ENCODE data around the gene EXD3.
"Not testable (repeated sequence)": the region's sequence is repeated elsewhere in the genome, so short reads cannot be mapped to it uniquely, and the experiment has no call there.

Gene EXD3

DNA sequence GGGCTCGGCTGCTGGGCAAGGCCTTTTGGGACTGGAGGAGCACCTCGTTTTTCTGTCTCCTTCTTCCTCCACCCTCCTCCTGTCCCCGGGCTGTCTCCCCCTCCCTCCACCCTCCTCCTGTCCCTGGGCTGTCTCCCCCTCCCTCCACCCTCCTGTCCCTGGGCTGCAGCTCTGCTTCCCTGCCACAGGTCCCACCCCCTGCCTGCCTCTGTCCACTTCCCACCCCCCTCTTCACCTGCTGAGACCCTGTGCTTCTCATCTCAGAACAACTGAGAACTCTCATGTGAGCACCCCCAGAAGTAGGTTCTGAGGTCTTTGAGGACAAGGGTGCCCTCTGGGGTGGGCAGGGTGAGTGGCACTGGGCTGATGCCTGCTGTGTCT is 151.3 kb downstream of the EXD3 start:
- DNase-seq (ENCODE audit: low spot score), result no peak

DNA sequence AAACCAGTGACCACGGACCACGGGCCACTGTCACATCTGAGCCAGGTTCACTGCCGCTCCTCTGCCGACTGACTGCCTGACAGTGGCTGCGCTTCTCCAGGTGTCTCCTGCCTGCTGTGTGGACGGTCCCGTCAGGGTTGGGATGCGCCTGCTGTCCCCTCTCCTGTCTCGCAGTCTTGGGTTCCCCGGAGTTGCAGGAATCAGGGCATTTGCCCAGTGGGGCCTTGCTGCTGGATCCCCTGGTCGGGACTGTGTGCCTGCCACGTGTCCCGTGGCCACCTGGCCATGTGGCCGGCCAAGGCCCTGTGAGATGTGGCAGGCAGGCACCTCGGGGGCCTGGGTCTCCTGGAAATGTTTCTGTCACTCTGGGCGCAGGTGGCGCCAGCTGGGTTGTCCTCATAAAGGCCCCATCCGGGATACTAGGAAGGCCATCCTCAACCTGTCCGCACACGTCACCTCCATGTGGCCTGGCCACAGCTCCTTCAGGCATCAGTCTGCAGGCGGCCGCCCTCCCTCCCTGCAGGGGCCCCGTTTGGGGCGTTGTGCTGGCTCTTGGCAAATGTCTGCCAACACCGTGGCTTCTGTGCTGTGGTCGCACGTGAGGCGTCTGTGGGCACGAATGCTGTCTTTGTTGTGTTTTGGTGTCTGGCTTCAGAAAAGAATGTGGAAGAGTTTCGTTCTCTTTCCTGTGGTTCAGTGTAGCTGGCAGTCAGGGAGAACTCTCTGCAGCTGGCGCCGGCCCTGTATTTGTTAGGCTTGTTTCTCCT is 151.8 kb downstream of the EXD3 start:
- no peak for DNase-seq (ENCODE audit: low spot score)

GRCh38 chr9:137269231-137269772 is 153.7 kb downstream of the EXD3 start:
- DNase-seq (ENCODE audit: low spot score), result no peak

- DNase-seq (ENCODE audit: low spot score), result no peak
These were observed 154.3 kb downstream of the EXD3 start for GRCh38 chr9:137268538-137269201.

GRCh38 chr9:137267933-137268355 is 155.0 kb downstream of the EXD3 start:
- no peak for DNase-seq (ENCODE audit: low spot score)

DNA sequence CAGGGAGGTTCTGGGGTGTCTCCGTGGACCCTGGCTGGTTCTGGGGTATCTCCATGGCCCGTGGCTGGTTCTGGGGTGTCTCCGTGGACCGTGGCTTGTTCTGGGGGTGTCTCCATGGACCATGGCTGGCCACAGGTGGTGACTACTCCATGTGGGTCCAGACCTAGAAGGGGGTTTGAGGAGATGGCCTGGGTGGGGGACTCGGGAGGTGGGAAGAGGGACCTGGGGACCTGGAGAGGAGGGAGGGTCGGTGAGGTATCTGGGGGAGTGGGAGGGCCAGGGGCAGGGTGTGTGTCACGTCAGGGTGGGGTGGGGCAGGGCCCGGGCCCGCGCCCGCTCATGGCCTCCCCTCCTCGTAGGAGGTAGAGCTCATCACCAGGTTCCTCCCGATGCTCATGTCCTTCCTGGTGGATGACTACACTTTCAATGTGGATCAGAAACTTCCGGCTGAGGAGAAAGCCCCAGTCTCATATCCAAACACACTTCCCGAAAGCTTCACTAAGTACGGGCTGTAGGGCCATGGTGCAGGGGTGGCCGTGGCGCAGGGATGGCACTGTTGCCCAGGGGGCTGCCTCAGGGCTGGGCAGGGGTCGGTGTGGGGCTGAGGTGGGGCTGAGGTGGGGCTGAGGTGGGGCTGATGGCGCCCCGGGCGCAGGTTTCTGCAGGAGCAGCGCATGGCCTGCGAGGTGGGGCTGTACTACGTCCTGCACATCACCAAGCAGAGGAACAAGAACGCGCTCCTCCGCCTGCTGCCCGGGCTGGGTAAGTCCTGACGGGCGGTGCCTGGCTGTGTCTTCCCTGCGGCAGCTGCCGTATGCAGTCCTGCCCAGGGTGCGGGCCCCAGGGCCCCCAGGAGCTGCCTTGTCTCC is 156.1 kb downstream of the EXD3 start:
- DNase-seq (ENCODE audit: low spot score), result no peak

DNA sequence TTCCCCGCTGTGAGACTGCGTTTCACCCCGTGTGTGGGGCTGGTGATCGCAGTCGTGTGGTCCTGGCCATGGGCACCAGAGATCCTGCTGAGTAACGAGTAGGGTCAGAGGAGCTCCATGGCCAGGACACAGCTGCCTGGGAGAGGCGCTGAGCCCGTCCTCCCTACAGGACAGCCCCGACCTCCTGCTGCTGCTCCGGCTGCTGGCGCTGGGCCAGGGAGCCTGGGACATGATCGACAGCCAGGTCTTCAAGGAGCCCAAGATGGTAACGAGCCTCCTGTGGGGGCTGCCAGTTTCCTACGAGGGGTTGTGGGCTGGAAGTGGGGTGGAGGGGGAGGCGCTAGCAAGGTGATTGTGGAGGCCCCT is 156.8 kb downstream of the EXD3 start:
- DNase-seq (ENCODE audit: low spot score), result no peak

DNA sequence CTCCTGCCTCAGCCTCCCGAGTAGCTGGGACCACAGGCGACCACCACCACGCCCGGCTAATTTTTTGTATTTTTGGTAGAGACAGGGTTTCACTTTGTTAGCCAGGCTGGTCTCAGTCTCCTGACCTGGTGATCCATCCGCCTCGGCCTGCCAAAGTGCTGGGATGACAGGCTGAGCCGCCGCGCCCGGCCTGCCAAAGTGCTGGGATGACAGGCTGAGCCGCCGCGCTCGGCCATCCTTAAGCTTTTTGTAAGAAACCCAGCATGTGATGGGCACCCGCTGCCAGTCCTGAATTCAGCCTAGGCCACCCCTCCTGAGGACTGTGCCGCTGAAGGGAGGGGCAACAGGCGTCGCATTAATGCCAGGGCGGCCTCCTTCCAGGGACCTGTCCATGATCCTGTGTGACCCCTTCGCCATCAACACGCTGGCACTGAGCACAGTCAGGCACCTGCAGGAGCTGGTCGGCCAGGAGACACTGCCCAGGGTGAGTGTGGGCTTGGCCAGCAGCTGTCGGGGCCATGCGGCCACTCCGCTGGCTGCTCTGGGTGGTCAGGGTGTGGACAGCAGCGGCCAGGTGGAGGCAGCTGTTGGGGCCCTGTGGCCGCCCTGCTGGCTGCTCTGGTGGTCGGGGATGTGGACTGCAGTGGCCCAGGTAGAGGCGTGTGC is 157.3 kb downstream of the EXD3 start:
- no peak for DNase-seq (ENCODE audit: low spot score)

DNA sequence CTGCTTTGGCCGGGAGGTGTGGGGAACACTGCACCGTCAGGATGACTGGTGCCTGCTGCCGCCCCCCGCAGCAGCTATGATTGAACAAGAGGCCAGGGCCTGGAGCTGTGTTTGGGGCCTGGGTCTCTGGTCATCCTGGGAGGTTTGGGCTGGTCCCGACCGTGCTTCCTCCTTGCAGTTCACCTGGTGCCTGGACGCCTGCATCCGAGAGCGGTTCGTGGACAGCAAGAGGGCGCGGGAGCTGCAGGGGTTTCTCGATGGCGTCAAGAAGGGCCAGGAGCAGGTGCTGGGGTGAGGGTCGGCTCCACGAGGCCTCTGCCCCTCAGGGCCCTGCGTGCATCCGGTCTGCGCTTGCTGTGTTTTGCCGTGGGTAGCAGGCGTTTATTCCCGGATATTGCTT is 158.9 kb downstream of the EXD3 start:
- no peak for DNase-seq (ENCODE audit: low spot score)

DNA sequence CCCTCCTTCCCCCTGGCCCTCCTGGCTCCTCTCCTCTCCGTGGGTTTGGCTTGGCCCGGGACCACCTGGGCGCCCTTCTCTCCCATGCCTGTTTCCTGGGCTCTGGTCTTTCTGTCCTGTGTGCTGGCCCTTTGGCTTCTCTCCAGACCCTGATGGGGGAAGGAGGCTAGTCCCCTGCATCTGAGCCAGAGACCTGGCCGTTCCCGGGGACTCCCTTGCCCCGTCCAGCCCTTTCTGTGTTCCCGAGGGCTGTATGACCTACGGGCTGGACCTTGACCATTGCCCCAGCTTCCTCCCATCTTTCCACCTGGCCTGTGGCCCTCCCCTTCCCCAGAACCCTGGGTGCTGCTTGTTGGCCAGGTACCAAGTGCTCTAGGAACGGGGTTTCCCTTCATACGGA is 159.5 kb downstream of the EXD3 start:
- DNase-seq (ENCODE audit: low spot score), result no peak

DNA sequence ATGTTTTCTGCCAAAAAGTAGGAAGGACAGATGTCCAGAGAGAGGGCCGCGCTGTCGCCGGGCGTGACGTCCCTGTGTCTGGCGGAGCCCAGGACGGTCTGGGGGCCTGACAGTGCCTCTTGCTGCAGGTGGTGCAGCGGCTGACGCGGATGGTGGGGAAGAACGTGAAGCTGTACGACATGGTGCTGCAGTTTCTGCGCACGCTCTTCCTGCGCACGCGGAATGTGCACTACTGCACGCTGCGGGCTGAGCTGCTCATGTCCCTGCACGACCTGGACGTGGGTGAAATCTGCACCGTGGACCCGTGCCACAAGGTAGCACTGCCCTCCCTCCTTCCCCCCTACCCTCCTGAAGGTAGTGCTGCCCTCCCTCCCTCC is 160.1 kb downstream of the EXD3 start:
- no peak for DNase-seq (ENCODE audit: low spot score)

GRCh38 chr9:137262173-137262908 is 160.6 kb downstream of the EXD3 start:
- not testable (repeated sequence) for DNase-seq (ENCODE audit: low spot score)

All from D341Med (cell line).